MCF 10A (cell line): Measurements from ENCODE around the gene RNF187. TPM values are rescaled to one million over a fixed set of nuclear protein-coding genes. Genes with fewer than 3 reads are reported as not detected.

ENCODE experiments used
- BruUV-seq: library from RNA; stranded (reverse); fragments of 400-500 nt; replicated peaks from 2 replicates; lab custom pipeline; 2021; lab: Mats Ljungman, UMichigan
- CTCF ChIA-PET: fragments of 300-600 bp; sonication (Branson Sonifier 250); formaldehyde crosslinking; extraction: SDS; loops from one replicate; lab custom pipeline; 2021; ENCODE audit warnings: antibody characterized with exemption, inconsistent platforms; lab: Yijun Ruan, JAX
- POLR2A ChIA-PET: fragments of 300-600, 350-650 bp; sonication (Branson Sonifier 250); formaldehyde crosslinking; extraction: SDS; loops from one replicate; lab custom pipeline; 2020; ENCODE audit warnings: antibody characterized with exemption, inconsistent platforms; lab: Yijun Ruan, JAX
- DNase-seq: peaks from one replicate; pipeline ENCODE4 v3.0.0-alpha.2; 2018; ENCODE audit not compliant: unreplicated experiment
- H3K27ac Mint-ChIP-seq: one replicate; pipeline ENCODE4 v1.8.0; 2022; ENCODE audit warnings: mild to moderate bottlenecking, low read depth, mixed read lengths; ENCODE audit not compliant: unreplicated experiment
- H3K27me3 Mint-ChIP-seq: one replicate; pipeline ENCODE4 v1.8.0; 2022; ENCODE audit warnings: mixed read lengths; ENCODE audit not compliant: insufficient read depth, unreplicated experiment
- H3K36me3 Mint-ChIP-seq: one replicate; pipeline ENCODE4 v1.8.0; 2022; ENCODE audit warnings: mild to moderate bottlenecking, moderate library complexity, mixed read lengths; ENCODE audit not compliant: insufficient read depth, unreplicated experiment
- H3K4me1 Mint-ChIP-seq: one replicate; pipeline ENCODE4 v1.8.0; 2022; ENCODE audit warnings: mixed read lengths; ENCODE audit not compliant: insufficient read depth, unreplicated experiment
- H3K4me3 Mint-ChIP-seq: one replicate; pipeline ENCODE4 v1.8.0; 2022; ENCODE audit warnings: mild to moderate bottlenecking, moderate library complexity, mixed read lengths; ENCODE audit not compliant: unreplicated experiment
- H3K9me3 Mint-ChIP-seq: one replicate; pipeline ENCODE4 v1.8.0; 2022; ENCODE audit warnings: mixed read lengths; ENCODE audit not compliant: unreplicated experiment
- CTCF ChIP-seq: fragments of 200-600 bp; IDR thresholded peaks from one replicate; pipeline ENCODE4 v1.8.0; 2022; ENCODE audit warnings: antibody characterized with exemption, mild to moderate bottlenecking; ENCODE audit not compliant: unreplicated experiment
- intact Hi-C: fragments of 100-400 bp; cut with micrococcal nuclease; formaldehyde crosslinking; loops from 2 replicates; pipeline ENCODE4 v1.14.1; 2022
- total RNA-seq: library from RNA; stranded (reverse); gene quantifications from 2 replicates; pipeline ENCODE4 v1.2.3, GENCODE V29; 2022

The RNF187 gene
- total RNA-seq, 1 experiment from 2014 or later, result 167 TPM

DNA sequence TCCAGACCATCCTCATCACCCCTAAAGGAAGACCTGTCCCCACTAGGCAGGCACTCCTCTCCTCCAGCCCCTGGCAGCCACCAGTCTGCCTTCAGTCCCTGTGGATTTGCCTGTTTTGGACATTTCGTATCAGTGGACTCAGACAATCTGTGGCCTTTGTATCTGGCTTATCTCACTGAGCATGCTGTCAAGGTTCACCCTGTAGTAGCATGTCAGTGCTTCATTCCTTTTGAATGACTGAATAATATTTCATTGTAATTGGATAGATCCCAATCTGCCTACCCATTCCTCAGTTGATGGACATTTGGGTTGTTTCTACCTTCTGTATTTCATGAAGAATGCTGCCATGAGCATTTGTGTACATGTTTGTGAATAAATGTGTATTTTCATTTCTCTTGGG, 32.9 kb upstream of the RNF187 start:
- POLR2A ChIA-PET, result interaction anchor here (2.5 to 6.5 kb wide), 3 partner anchors 48 to 323 kb away, joined by 9 to 117 read pairs (median 25); partner anchors contain the start of gene TRIM11
- BruUV-seq, result no TSS peak
- no peak for DNase-seq
- TF ChIP-seq CTCF, result no peak
- H3K36me3 Mint-ChIP-seq, result peaks cover 37% of the 10 kb centered on the region
- no peaks in the 10 kb centered on the region for H3K9me3 Mint-ChIP-seq
- no peak overlapping the region for H3K27ac Mint-ChIP-seq
- H3K4me3 Mint-ChIP-seq, result no peak overlapping the region
- no peaks in the 10 kb centered on the region for H3K27me3 Mint-ChIP-seq
- CTCF ChIA-PET, result interaction anchor here (0.7 to 5.2 kb wide), 8 partner anchors 11 to 455 kb away, joined by 3 to 30 read pairs (median 6); partner anchors contain the start of gene TRIM11
- H3K4me1 Mint-ChIP-seq, result peaks cover 30% of the 10 kb centered on the region
- intact Hi-C loops, result no loop called here

DNA sequence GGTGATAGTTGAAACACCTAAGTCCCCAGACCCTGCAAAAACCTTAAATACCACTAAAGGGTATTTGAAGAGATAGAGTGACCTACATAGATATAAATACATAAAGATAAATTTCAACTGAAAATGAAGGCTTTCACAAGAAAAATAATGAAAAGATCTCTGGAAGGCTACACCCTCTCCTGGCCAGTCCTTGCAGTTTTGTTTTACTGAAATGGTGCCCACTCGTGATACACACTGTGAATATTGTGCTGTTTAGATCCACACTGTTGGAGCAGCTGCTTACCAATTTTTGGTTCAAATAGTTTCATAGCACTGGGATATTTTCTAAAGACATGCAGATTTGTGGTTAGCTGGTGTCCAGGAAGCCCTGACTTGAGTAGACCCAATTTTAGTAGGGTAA, 31.5 kb upstream of the RNF187 start:
- H3K27ac Mint-ChIP-seq, result no peak overlapping the region
- CTCF ChIA-PET, result interaction anchor here (0.5 to 5.2 kb wide), 36 partner anchors 9 to 982 kb away, joined by 3 to 30 read pairs (median 3); partner anchors contain the start of gene TRIM11
- no peaks in the 10 kb centered on the region for H3K9me3 Mint-ChIP-seq
- peaks cover 31% of the 10 kb centered on the region for H3K4me1 Mint-ChIP-seq
- POLR2A ChIA-PET, result interaction anchor here (0.6 to 8.2 kb wide), 31 partner anchors 9 to 1457 kb away, joined by 3 to 182 read pairs (median 5); partner anchors contain the start of genes ARF1, GUK1, IBA57 and MRPL55
- intact Hi-C loops, result loop anchor here (2.0 to 5.0 kb wide), 3 partner anchors 59 to 975 kb away; no protein-coding TSS in a partner anchor
- peak; percentile 57 for TF ChIP-seq CTCF
- no peaks in the 10 kb centered on the region for H3K27me3 Mint-ChIP-seq
- H3K4me3 Mint-ChIP-seq, result peak overlapping the region; percentile 97
- DNase-seq, result peak; percentile 23
- BruUV-seq, result no TSS peak
- H3K36me3 Mint-ChIP-seq, result peaks cover 41% of the 10 kb centered on the region

- Mint-ChIP-seq H3K4me3 (peak overlapping the region; percentile 97), H3K27ac (peak overlapping the region; percentile 98), H3K36me3 (peaks cover 41% of the 10 kb centered on the region), H3K9me3 (no peaks in the 10 kb centered on the region), H3K4me1 (peaks cover 35% of the 10 kb centered on the region), H3K27me3 (no peaks in the 10 kb centered on the region)
- POLR2A ChIA-PET, result interaction anchor here (0.6 to 8.2 kb wide), 38 partner anchors 10 to 1563 kb away, joined by 3 to 182 read pairs (median 4); partner anchors contain the start of genes ARF1, GUK1, IBA57 and MRPL55
- CTCF ChIA-PET, result interaction anchor here (0.5 to 5.2 kb wide), 26 partner anchors 21 to 503 kb away, joined by 3 to 30 read pairs (median 3); partner anchors contain the start of gene TRIM11
- no peak for TF ChIP-seq CTCF
- intact Hi-C loops, result loop anchor here (1.0 to 5.0 kb wide), 10 partner anchors 31 to 976 kb away; partner anchors contain the start of gene RNF187
- no TSS peak for BruUV-seq
- no peak for DNase-seq
Measured at GRCh38 chr1:228456252-228457016, 30.7 kb upstream of the RNF187 start.

- Mint-ChIP-seq H3K36me3 (peaks cover 41% of the 10 kb centered on the region), H3K9me3 (no peaks in the 10 kb centered on the region), H3K4me3 (peak overlapping the region; percentile 97), H3K27ac (peak overlapping the region; percentile 98), H3K4me1 (peaks cover 35% of the 10 kb centered on the region), H3K27me3 (no peaks in the 10 kb centered on the region)
- intact Hi-C loops, result loop anchor here (1.0 to 5.0 kb wide), 10 partner anchors 30 to 976 kb away; partner anchors contain the start of gene RNF187
- DNase-seq, result no peak
- CTCF ChIA-PET, result interaction anchor here (0.5 to 5.2 kb wide), 11 partner anchors 42 to 1142 kb away, joined by 3 to 30 read pairs (median 3); partner anchors contain the start of gene TRIM11
- TF ChIP-seq CTCF, result no peak
- BruUV-seq, result no TSS peak
- POLR2A ChIA-PET, result interaction anchor here (0.7 to 8.2 kb wide), 46 partner anchors 9 to 1564 kb away, joined by 3 to 182 read pairs (median 4); partner anchors contain the start of genes ARF1, GUK1, IBA57 and MRPL55
Measured at GRCh38 chr1:228457017-228457395, 30.2 kb upstream of the RNF187 start.
